Measurements from ENCODE around the gene KCNK2.

Gene KCNK2, protein sequence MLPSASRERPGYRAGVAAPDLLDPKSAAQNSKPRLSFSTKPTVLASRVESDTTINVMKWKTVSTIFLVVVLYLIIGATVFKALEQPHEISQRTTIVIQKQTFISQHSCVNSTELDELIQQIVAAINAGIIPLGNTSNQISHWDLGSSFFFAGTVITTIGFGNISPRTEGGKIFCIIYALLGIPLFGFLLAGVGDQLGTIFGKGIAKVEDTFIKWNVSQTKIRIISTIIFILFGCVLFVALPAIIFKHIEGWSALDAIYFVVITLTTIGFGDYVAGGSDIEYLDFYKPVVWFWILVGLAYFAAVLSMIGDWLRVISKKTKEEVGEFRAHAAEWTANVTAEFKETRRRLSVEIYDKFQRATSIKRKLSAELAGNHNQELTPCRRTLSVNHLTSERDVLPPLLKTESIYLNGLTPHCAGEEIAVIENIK
- 0 reads per million in 3 donors for total RNA-seq

DNA sequence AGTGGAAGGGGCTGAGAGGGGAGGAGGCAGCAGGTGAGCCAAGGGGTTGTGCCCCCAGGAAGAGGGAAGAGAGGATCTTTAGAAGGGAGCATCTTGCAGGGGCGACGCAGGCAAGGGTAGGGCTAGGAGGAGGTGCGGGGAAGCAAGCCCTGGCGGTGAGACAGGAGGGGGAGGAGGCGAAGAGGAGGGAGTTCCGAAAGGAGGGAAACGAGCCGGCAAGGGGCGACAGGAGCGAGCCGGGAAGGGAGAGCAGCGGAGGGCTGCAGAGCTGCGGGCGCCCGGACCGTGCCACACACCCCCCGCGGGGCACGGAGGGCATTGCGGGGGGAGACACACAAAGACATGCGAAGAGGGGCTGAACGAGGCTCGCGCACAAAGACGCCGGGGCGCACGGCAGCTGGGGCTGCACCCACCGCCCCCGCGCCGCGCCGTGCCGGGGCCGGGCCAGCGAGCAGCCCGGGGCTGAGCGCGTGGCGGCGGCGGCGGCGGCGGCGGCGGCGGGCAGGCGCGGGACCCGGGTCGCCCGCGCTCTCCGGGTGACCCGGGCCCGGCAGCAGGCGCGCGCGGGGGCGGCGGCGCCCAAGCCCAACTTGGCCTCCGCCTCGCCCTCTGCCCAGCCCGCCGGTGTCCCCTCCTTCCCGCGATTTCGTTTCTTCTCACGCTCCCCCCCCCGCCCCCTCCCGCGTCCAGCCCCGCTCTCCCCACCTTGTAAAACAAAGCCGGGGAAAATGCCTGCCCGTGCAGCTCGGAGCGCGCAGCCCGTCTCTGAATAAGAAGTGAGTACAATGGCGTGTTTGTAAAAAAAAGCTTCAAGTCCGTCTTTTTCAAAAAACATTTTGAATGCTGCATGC, at the start of gene KCNK2:
Gene KCNK2 (plus strand): TSS at position 206 of the 851 bp plus-strand sequence. CDS start 649 bp downstream, outside the sequence.
- Histone ChIP-seq H3K36me3 (ENCODE audit: control insufficient read depth, insufficient read depth, low read length) (no peaks in the 10 kb centered on the region), H3K27me3 (replicated peaks; ENCODE audit: control insufficient read depth, insufficient read depth, low read length, poor library complexity, severe bottlenecking) (peaks cover 3% of the 10 kb centered on the region), H3K9me3 (ENCODE audit: control insufficient read depth, low read length) (no peaks in the 10 kb centered on the region), H3K4me3 (ENCODE audit: insufficient read depth, low read depth, low read length, poor library complexity, severe bottlenecking) (no peak within 1 kb of the TSS), H3K27ac (ENCODE audit: insufficient read depth, low read length, poor library complexity, severe bottlenecking) (no peak within 1 kb of the TSS), H3K4me1 (ENCODE audit: control insufficient read depth, insufficient read depth, low read length, poor library complexity, severe bottlenecking) (no peaks in the 10 kb centered on the region)
- DNase-seq = no peak

DNA sequence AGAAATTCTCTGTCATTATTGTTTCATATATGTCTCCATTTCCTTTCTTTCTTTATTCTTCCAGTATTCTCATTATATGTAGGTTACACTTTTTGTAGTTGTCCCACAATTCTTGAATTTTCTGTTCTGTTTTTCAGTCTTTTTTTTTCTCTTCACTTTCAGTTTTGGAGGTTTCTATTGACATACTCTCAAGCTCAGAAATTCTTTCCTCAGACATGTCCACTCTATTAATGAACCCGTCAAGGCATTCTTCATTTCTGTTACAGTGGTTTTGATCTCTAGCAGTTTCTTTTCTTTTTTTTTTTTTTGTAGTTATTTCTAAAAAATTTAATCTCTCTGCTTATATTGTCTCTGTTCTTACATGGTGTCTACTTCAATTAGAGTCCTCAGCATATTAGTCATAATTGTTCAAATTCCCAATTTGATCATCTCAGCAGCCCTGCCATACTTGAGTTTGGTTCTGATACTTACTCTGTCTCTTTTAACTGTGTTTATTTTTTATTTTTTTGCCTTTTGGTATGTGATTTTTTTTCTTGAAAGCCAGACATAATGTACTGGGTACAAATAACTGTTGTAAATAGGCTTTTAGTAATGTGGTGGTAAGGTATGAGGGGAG, 49.5 kb upstream of the KCNK2 start:
- H3K4me1 ChIP-seq (ENCODE audit: control insufficient read depth, insufficient read depth, low read length, poor library complexity, severe bottlenecking) = no peaks in the 10 kb centered on the region
- no peak overlapping the region for H3K27ac ChIP-seq (ENCODE audit: insufficient read depth, low read length, poor library complexity, severe bottlenecking)
- no peaks in the 10 kb centered on the region for H3K27me3 ChIP-seq (replicated peaks; ENCODE audit: control insufficient read depth, insufficient read depth, low read length, poor library complexity, severe bottlenecking)
- no peak overlapping the region for H3K4me3 ChIP-seq (ENCODE audit: insufficient read depth, low read depth, low read length, poor library complexity, severe bottlenecking)
- no peaks in the 10 kb centered on the region for H3K36me3 ChIP-seq (ENCODE audit: control insufficient read depth, insufficient read depth, low read length)
- no peak for DNase-seq
- no peaks in the 10 kb centered on the region for H3K9me3 ChIP-seq (ENCODE audit: control insufficient read depth, low read length)

DNA sequence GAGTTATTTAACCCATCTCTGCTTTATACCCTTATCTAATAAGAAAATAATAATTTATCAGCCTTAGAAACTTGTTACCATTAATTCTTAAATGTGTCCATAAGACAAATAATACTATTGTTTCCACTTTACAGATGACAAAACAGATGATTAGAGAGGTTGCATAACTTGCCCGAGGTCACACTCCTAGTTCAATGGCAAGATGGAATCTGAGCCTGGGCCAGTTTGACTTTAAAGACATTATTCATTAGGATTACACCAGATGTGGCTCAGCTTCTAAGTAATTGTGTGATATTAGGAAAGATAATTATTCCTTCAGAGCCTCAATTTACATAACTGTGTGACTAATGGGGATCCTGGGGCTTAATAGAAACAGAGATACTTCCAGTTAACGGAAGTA, 42.3 kb upstream of the KCNK2 start:
- H3K27me3 ChIP-seq (replicated peaks; ENCODE audit: control insufficient read depth, insufficient read depth, low read length, poor library complexity, severe bottlenecking) = no peaks in the 10 kb centered on the region
- H3K4me1 ChIP-seq (ENCODE audit: control insufficient read depth, insufficient read depth, low read length, poor library complexity, severe bottlenecking) = no peaks in the 10 kb centered on the region
- no peaks in the 10 kb centered on the region for H3K9me3 ChIP-seq (ENCODE audit: control insufficient read depth, low read length)
- H3K27ac ChIP-seq (ENCODE audit: insufficient read depth, low read length, poor library complexity, severe bottlenecking) = no peak overlapping the region
- H3K4me3 ChIP-seq (ENCODE audit: insufficient read depth, low read depth, low read length, poor library complexity, severe bottlenecking) = no peak overlapping the region
- DNase-seq = no peak
- H3K36me3 ChIP-seq (ENCODE audit: control insufficient read depth, insufficient read depth, low read length) = no peaks in the 10 kb centered on the region

DNA sequence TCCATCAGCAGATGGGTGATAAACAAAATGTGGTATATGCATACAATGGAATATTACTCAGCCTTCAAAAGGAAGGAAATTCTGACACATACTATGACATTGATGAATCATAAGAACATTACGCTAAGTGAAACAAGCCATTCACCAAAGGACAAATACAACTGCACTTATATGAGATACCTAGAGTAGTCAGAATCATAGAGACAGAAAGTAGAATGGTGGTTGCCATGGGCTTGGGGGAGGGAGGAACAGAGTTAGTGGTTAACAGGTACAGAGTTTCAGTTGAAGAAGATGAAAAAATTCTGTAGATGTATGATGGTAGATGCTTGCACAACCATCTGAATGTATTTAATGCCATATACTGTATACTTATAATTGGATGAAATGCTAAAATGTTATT, 39.1 kb upstream of the KCNK2 start:
- Histone ChIP-seq H3K9me3 (ENCODE audit: control insufficient read depth, low read length) (no peaks in the 10 kb centered on the region), H3K27ac (ENCODE audit: insufficient read depth, low read length, poor library complexity, severe bottlenecking) (no peak overlapping the region), H3K27me3 (replicated peaks; ENCODE audit: control insufficient read depth, insufficient read depth, low read length, poor library complexity, severe bottlenecking) (no peaks in the 10 kb centered on the region), H3K4me3 (ENCODE audit: insufficient read depth, low read depth, low read length, poor library complexity, severe bottlenecking) (no peak overlapping the region), H3K36me3 (ENCODE audit: control insufficient read depth, insufficient read depth, low read length) (no peaks in the 10 kb centered on the region), H3K4me1 (ENCODE audit: control insufficient read depth, insufficient read depth, low read length, poor library complexity, severe bottlenecking) (no peaks in the 10 kb centered on the region)
- DNase-seq = no peak

DNA sequence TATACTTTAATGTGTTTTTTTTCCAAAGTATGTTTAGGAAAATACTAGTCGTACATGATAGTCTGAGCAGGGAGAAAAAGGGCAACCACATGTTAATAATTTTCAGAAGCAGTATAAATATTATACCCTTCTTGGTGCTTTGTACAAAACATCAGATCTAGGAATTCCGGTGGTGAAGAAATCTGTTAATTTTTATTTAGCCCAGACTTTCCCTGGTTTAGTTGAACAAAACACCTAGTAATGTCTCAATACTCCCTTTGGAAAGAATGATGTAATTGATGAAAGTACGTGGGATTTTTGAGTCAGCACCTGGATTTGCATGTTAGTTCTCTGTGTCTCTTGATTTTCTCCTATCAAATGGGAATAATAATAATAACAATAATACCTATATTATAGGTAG, 38.4 kb upstream of the KCNK2 start:
- Histone ChIP-seq H3K4me3 (ENCODE audit: insufficient read depth, low read depth, low read length, poor library complexity, severe bottlenecking) (no peak overlapping the region), H3K27me3 (replicated peaks; ENCODE audit: control insufficient read depth, insufficient read depth, low read length, poor library complexity, severe bottlenecking) (no peaks in the 10 kb centered on the region)

DNA sequence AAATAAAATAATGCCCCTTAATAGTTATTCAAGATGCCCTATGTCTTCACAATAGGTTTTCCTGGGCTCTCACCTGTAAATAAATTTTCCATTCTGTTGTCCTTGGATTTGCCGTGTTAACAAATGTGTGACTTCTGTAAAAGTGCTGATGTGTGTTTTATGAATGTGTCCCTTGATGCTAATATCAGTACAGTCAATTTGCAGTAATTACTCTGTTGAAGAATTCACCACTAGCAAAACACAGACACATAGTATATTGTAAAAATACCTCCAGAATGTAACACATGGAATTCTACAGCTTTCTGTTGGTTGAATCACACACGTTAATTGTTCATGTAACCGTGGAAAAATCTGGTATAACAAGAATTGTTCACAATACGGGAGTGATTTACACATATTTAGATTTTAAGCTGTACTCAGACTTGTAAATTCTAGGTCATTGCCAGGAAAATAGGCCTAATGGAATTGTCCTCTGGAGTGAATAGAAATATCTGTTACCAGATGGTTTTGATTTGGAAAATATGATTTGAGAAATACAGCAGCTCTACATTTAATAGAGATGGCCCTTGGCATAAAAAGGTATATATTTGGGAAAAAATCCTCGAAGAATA, 36.7 kb upstream of the KCNK2 start:
- H3K4me3 ChIP-seq (ENCODE audit: insufficient read depth, low read depth, low read length, poor library complexity, severe bottlenecking) = no peak overlapping the region
- no peak for DNase-seq
- H3K27ac ChIP-seq (ENCODE audit: insufficient read depth, low read length, poor library complexity, severe bottlenecking) = no peak overlapping the region
- H3K36me3 ChIP-seq (ENCODE audit: control insufficient read depth, insufficient read depth, low read length) = no peaks in the 10 kb centered on the region
- no peaks in the 10 kb centered on the region for H3K27me3 ChIP-seq (replicated peaks; ENCODE audit: control insufficient read depth, insufficient read depth, low read length, poor library complexity, severe bottlenecking)
- H3K9me3 ChIP-seq (ENCODE audit: control insufficient read depth, low read length) = no peaks in the 10 kb centered on the region
- H3K4me1 ChIP-seq (ENCODE audit: control insufficient read depth, insufficient read depth, low read length, poor library complexity, severe bottlenecking) = no peaks in the 10 kb centered on the region

More for the DNA sequence above, 38.4 kb upstream of the KCNK2 start:
- no peak for DNase-seq
- Histone ChIP-seq H3K9me3 (ENCODE audit: control insufficient read depth, low read length) (no peaks in the 10 kb centered on the region), H3K27ac (ENCODE audit: insufficient read depth, low read length, poor library complexity, severe bottlenecking) (no peak overlapping the region), H3K4me1 (ENCODE audit: control insufficient read depth, insufficient read depth, low read length, poor library complexity, severe bottlenecking) (no peaks in the 10 kb centered on the region), H3K36me3 (ENCODE audit: control insufficient read depth, insufficient read depth, low read length) (no peaks in the 10 kb centered on the region)

DNA sequence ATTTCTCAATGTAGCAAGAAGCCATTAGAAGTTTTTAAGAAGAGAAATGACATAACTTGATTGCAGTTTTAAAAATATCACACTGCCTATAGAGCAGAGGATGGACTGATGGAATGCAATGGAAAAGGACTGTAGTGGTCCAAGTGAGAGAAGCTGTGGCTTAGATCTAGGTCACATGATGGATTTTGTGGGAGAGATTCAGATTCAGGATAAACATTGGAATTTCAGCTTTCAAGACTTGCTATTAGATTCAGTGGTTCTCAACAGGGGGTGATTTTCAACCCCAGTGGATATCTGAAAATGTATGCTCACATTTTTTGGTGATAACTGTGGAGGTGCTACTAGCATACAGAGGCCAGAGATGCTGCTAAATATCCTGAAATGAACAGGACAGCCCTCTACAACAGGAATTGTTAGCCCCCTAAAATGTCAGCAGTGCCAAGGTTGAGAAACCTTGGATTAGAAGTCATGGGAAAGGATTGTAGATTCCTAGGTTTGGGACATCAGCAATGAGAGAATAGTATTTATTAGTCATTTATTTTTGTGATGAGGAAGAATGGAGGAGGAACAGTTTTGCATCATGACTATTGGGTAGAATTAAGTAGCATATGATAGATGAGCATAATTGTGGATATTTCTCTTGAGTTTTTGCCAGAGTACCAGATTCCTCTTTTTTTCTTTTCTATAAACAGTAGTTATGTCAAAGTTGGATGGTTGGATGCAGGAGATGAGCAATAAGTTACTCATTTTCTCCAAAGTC, 30.1 kb upstream of the KCNK2 start:
- DNase-seq = no peak
- Histone ChIP-seq H3K27me3 (replicated peaks; ENCODE audit: control insufficient read depth, insufficient read depth, low read length, poor library complexity, severe bottlenecking) (no peaks in the 10 kb centered on the region), H3K27ac (ENCODE audit: insufficient read depth, low read length, poor library complexity, severe bottlenecking) (no peak overlapping the region), H3K4me3 (ENCODE audit: insufficient read depth, low read depth, low read length, poor library complexity, severe bottlenecking) (no peak overlapping the region), H3K9me3 (ENCODE audit: control insufficient read depth, low read length) (no peaks in the 10 kb centered on the region), H3K36me3 (ENCODE audit: control insufficient read depth, insufficient read depth, low read length) (no peaks in the 10 kb centered on the region), H3K4me1 (ENCODE audit: control insufficient read depth, insufficient read depth, low read length, poor library complexity, severe bottlenecking) (no peaks in the 10 kb centered on the region)

DNA sequence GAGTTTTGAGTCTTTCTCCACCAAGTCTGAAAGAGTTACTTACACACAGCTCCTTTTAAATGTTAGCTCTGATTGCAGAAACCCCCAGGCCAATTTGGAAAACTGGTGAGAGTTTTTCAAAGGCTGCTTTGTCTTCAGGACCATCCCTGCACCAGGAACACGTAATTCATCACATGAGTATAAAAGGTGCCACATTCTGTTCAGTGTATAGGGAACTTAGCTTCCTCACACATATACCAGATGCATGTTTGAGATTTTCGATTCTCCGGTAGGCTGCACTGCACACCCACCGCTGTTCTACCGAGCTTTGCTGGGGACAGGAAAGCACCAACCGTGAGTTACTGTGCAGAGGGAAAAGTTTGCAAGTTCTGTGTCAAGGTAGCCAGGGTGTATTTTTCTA, 28.3 kb upstream of the KCNK2 start:
- Histone ChIP-seq H3K36me3 (ENCODE audit: control insufficient read depth, insufficient read depth, low read length) (no peaks in the 10 kb centered on the region), H3K27me3 (replicated peaks; ENCODE audit: control insufficient read depth, insufficient read depth, low read length, poor library complexity, severe bottlenecking) (no peaks in the 10 kb centered on the region), H3K27ac (ENCODE audit: insufficient read depth, low read length, poor library complexity, severe bottlenecking) (no peak overlapping the region), H3K9me3 (ENCODE audit: control insufficient read depth, low read length) (no peaks in the 10 kb centered on the region), H3K4me3 (ENCODE audit: insufficient read depth, low read depth, low read length, poor library complexity, severe bottlenecking) (no peak overlapping the region), H3K4me1 (ENCODE audit: control insufficient read depth, insufficient read depth, low read length, poor library complexity, severe bottlenecking) (no peaks in the 10 kb centered on the region)
- no peak for DNase-seq

DNA sequence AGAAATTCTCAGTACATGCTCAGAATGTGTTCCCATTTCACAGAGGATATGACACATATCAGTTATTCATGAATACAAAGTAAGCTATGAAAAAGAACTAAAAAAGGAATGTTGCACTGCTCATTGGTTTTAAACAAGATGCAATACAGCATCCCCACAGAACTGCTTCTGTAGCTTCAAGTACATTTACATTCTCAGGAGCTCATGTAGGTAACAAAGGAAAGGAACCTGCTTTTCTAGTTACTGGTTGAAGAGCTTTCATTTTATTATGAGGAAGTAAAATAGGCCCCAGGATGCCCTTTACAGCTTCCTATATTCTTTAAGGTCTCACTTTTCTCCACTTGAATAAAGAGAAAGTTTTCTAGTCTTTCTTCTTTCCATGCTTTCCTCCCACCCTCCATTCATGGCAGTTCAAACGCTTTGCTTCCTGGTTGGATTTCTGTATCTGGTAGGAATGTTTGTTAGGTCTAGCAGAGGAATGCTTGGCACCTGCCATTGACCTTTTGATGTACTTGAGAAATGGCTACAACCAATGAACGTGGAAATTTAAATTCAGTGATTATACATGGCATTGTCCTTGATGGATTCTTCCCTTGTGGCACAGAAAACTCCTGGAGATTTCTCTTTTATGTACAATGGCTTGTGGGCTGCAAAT, 27.1 kb upstream of the KCNK2 start:
- Histone ChIP-seq H3K4me3 (ENCODE audit: insufficient read depth, low read depth, low read length, poor library complexity, severe bottlenecking) (no peak overlapping the region), H3K27ac (ENCODE audit: insufficient read depth, low read length, poor library complexity, severe bottlenecking) (no peak overlapping the region), H3K4me1 (ENCODE audit: control insufficient read depth, insufficient read depth, low read length, poor library complexity, severe bottlenecking) (no peaks in the 10 kb centered on the region), H3K27me3 (replicated peaks; ENCODE audit: control insufficient read depth, insufficient read depth, low read length, poor library complexity, severe bottlenecking) (no peaks in the 10 kb centered on the region), H3K9me3 (ENCODE audit: control insufficient read depth, low read length) (no peaks in the 10 kb centered on the region), H3K36me3 (ENCODE audit: control insufficient read depth, insufficient read depth, low read length) (no peaks in the 10 kb centered on the region)
- no peak for DNase-seq

Measured in effector memory CD4-positive, alpha-beta T cell (primary cell).